Measurements from ENCODE around the gene LTN1. TPM values are rescaled to one million over a fixed set of nuclear protein-coding genes. Genes with fewer than 3 reads are reported as not detected.

LTN1 gene
- total RNA-seq, 1 experiment from 2014 or later: 23.9 TPM

DNA sequence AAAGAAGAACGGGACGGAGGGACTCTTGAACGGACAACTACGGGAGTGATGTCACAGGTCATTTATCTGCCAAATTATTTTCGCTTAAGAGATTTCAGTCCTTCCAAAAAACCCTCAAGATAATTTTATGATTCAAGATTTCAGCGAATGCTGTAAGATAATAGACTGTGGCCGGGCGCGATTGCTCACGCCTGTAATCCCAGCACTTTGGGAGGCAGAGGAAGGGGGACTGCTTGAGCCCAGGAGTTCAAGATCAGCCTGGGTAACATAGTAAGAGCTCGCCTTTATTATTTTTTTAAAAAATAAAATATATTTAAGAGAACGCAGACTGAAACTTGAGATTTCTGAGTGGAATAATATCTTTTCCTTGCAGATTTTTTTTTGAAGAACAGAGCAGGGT, 25.9 kb upstream of the LTN1 start:
- Histone ChIP-seq H2AFZ (ENCODE audit: low read length) (no peak overlapping the region), H3K4me2 (ENCODE audit: insufficient read depth, insufficient read length, low read length) (peak overlapping the region; percentile 35), H3K4ac (ENCODE audit: low read depth, low read length) (no peak overlapping the region), H4K8ac (replicated peaks; ENCODE audit: insufficient read length, low read depth, low read length) (no peak overlapping the region), H3K9me3 (ENCODE audit: control insufficient read depth, low read depth, low read length) (no peaks in the 10 kb centered on the region), H3K9ac (ENCODE audit: extremely low read depth, insufficient read length, low read length) (peak overlapping the region; percentile 96), H4K91ac (ENCODE audit: insufficient read length, low read depth, low read length) (no peak overlapping the region), H3K4me1 (ENCODE audit: insufficient read depth, low read length) (no peaks in the 10 kb centered on the region; the same call in 1 of the 2 replicates), H3K56ac (ENCODE audit: insufficient read length, low read depth, low read length) (no peak overlapping the region), H3K27me3 (ENCODE audit: insufficient read depth, low read length) (no peaks in the 10 kb centered on the region), H2BK12ac (ENCODE audit: insufficient read length, low read depth, low read length) (no peak overlapping the region), H2BK20ac (ENCODE audit: low read depth, low read length, poor library complexity, severe bottlenecking) (no peak overlapping the region), H3K79me2 (ENCODE audit: insufficient read depth, low read length) (no peaks in the 10 kb centered on the region), H2BK15ac (ENCODE audit: low read depth, low read length) (no peak overlapping the region), H4K20me1 (ENCODE audit: control insufficient read depth, insufficient read depth, insufficient read length) (no peaks in the 10 kb centered on the region), H3T11ph (ENCODE audit: low read length) (no peak overlapping the region), H2BK5ac (ENCODE audit: insufficient read length, low read length) (no peak overlapping the region), H3K23ac (ENCODE audit: insufficient read length, low read depth, low read length) (no peak overlapping the region), H2AK5ac (ENCODE audit: insufficient read length, low read length) (no peak overlapping the region), H3K79me1 (ENCODE audit: insufficient read depth, low read depth, low read length, poor library complexity, severe bottlenecking) (no peaks in the 10 kb centered on the region), H4K5ac (ENCODE audit: insufficient read length, low read depth, low read length) (no peak overlapping the region), H3K27ac (ENCODE audit: insufficient read length, low read depth, low read length) (no peak overlapping the region), H3K14ac (ENCODE audit: insufficient read depth, low read length) (no peak overlapping the region), H2BK120ac (ENCODE audit: low read depth, low read length, poor library complexity, severe bottlenecking) (no peak overlapping the region), H3K23me2 (ENCODE audit: insufficient read length, low read depth, low read length, poor library complexity, severe bottlenecking) (no peaks in the 10 kb centered on the region), H3K18ac (ENCODE audit: insufficient read length, low read depth, low read length) (no peak overlapping the region)
- H3K27ac Mint-ChIP-seq: peak overlapping the region in 2 of 3 experiments; percentile 30 to 80; a peak in 1 of 7 replicates
- H3K36me3 Mint-ChIP-seq (ENCODE audit: insufficient read depth in 1 of 3, low read depth in 3 of 3): no peaks in the 10 kb centered on the region
- H3K27me3 Mint-ChIP-seq (ENCODE audit: low read depth): no peaks in the 10 kb centered on the region; the same call in 1 of the 2 replicates
- WGBS (ENCODE audit: extremely low coverage, insufficient read length, low lambda C conversion rate): no CpG with 5 or more reads among the region's 12 CpGs
- no peak for DNase-seq
- H3K9me3 Mint-ChIP-seq: no peaks in the 10 kb centered on the region; a peak in 2 of 5 replicates
- peaks cover 5 to 8% of the 10 kb centered on the region in 2 experiments for H3K4me1 Mint-ChIP-seq
- H3K4me3 Mint-ChIP-seq: peak overlapping the region; percentile 79 to 81
- TF ChIP-seq CTCF (conservative IDR thresholded peaks at IDR 0.05): no peak

Data from H9 (cell line).